Lower leg skin (tissue), 3 donors: Measurements from ENCODE around the gene WFS1.

Source experiments
- POLR2A ChIP-seq, 2 donors: fragments of 450-650 bp; IDR thresholded peaks; one replicate each; pipeline ENCODE4 v1.6.1; 2016 to 2017; ENCODE audit warnings: antibody characterized with exemption in 2 of 2, mild to moderate bottlenecking in 1 of 2, moderate library complexity in 1 of 2
- TF ChIP-seq, protein P1 (sequence below), 3 donors: fragments of 450-650 bp; IDR thresholded peaks; one replicate each; pipeline ENCODE4 v1.5.1; 2016; ENCODE audit warnings: antibody characterized with exemption in 3 of 3, mild to moderate bottlenecking in 3 of 3, moderate library complexity in 2 of 3

DNA sequence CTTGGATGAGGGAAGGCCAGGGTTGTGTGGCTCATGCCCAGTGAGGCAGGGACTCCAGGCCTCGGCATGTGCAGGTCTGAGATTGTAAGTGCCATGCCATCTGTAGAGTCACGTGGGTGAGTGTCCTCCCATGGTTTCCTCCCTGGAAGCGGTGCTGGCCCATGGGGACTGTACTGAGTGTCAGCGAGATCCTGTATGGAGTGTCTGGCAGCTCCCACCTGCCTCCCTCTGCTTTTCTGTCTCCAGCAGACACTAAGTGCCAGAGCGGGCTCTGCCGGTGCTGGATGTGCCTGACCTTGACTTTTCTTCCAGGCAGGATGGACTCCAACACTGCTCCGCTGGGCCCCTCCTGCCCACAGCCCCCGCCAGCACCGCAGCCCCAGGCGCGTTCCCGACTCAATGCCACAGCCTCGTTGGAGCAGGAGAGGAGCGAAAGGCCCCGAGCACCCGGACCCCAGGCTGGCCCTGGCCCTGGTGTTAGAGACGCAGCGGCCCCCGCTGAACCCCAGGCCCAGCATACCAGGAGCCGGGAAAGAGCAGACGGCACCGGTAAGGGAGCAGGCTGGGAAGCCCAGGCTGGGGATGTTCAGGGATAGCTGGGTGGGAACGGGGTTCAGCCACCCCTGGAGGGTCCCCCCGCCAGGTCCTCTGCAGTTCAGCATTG is 7.6 kb downstream of the WFS1 start:
- TF ChIP-seq, protein P1, sequence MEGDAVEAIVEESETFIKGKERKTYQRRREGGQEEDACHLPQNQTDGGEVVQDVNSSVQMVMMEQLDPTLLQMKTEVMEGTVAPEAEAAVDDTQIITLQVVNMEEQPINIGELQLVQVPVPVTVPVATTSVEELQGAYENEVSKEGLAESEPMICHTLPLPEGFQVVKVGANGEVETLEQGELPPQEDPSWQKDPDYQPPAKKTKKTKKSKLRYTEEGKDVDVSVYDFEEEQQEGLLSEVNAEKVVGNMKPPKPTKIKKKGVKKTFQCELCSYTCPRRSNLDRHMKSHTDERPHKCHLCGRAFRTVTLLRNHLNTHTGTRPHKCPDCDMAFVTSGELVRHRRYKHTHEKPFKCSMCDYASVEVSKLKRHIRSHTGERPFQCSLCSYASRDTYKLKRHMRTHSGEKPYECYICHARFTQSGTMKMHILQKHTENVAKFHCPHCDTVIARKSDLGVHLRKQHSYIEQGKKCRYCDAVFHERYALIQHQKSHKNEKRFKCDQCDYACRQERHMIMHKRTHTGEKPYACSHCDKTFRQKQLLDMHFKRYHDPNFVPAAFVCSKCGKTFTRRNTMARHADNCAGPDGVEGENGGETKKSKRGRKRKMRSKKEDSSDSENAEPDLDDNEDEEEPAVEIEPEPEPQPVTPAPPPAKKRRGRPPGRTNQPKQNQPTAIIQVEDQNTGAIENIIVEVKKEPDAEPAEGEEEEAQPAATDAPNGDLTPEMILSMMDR (IDR thresholded peaks at IDR 0.05) = no peak
- TF ChIP-seq POLR2A (IDR thresholded peaks at IDR 0.05) = no peak
